Fibroblast of skin of left quadriceps (primary cell): Measurements from ENCODE around the gene C16orf89.
"Not testable (repeated sequence)": the region's sequence is repeated elsewhere in the genome, so short reads cannot be mapped to it uniquely, and the experiment has no call there.

Source experiments
- DNase-seq, 2 experiments: peaks; one replicate each; pipeline ENCODE4 v3.0.0-alpha.2; 2013; ENCODE audit warnings: low read depth in 2 of 2

C16orf89 gene

DNA sequence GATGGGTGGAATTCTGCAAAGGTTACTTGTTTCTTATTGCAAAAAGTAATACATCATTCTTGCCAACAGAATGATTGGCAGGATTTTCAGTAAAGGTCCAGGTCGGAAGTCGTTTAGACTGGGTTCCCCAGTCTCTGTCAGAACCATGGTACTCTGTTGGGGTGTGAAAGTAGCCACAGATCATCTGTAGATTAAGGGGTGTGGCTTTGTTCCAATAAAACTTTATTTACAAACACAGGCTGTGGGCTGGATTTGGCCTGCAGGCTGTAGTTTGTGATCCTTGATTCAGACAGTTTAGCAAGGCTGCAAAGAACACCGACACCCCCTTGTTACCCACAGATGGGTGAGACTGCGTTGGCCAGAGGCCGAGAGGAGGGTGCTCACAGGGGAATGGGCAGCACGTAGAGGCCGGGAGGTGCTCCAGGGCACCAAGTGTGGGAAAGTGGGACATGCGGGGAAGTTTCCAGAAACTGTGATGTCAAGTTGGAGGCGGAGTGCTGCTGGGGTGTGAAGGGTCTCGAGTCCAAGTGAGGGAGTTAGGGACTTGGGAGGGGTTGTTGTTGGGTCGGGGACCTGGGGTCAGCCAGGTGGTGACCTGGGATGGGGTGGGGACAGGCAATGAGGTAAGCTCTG is 18.5 kb upstream of the C16orf89 start:
- DNase-seq = not testable (repeated sequence)

DNA sequence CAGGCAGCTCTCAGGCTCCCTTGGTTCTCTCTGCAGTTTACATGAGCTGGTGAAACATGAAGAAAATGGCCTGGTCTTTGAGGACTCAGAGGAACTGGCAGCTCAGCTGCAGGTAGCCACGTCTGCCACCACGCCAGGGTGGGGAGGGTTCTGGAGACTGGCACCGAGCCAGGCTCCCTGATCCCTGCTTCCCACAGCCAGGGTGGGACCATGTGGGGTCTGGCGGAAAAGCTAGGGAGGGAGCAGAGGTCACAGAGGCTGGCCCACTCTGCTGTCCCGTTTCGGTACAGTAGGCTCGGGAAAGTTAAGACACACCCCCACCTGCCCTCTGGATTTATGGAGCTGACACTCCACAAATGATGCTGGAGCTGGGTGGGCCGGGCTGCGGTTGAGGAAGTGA is 17.9 kb upstream of the C16orf89 start:
- DNase-seq = not testable (repeated sequence)

DNA sequence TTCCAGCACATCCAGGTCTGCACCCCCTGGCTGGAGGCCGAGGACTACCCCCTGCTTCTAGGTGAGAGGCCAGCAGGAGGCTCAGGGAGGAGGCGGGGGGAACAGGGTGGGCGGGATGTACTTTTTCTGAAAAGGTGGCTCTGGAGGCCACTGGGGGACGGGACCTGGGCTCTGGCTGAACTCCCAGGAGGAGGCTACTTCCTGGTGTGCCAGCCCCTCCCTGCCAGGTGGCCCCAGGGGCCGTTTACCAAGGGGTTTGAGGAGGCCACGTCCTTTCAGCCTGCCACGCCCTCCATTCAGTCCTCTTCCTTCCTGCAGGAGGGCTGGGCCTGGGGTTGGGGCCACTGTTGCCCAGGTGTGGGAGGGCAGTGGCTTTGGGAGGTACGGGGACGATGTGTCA is 15.2 kb upstream of the C16orf89 start:
- DNase-seq = not testable (repeated sequence)

DNA sequence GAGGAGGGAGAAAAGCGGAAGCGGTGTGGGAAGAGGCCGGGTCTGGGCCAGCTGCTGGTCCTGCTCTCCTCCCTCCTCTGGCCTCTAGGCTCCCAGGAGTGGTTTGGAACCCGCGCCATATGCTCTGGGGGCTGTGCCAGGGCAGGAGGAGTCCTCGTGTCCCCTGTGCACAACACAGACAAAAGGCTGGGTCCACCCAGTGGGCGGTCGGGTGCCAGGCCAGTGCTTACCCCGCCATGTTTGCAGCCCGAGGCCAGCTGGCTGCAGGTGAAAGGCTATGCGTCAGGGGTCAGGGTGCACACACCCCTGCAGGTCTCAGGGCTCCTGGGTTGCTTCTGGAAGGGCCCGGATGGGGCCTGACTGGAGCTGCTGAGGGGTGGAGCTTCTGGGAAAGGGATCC is 14.7 kb upstream of the C16orf89 start:
- DNase-seq = not testable (repeated sequence)

DNA sequence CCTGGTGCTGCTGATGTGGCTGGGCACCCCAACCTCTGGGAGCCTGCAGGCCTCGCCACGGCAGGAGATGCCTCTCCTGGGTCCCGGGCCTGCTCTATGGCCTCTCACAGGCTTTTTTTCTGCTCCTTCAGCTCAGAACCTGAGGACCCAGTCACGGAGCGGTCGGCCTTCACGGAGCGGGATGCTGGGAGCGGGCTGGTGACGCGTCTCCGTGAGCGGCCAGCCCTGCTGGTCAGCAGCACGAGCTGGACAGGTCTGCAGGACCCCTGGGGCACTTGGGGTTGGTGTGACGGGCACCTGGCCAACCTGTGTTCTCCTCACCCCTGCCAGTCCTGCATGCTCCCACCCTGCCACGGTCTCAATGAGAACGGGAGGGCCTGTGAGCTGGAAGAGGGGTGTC is 12.9 kb upstream of the C16orf89 start:
- no peak for DNase-seq

DNA sequence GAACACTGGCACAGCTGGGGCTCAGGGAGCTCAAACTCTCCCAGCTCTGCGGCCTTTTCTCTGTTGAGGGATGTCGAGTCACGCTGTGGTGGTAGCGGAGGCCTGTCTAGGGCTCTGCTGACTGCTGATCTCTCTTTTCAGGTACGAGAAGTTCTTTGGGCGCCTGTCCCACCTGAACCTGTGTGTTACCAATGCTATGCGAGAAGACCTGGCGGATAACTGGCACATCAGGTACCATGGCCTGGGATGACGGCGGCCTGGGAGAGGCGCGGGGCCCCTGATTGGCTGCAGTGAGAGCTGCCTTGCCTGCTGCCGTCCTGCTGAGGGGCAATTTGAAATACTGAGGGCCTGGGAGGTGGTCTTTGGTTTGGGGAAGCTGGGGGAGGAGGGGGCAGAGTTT is 11.5 kb upstream of the C16orf89 start:
- no peak for DNase-seq

DNA sequence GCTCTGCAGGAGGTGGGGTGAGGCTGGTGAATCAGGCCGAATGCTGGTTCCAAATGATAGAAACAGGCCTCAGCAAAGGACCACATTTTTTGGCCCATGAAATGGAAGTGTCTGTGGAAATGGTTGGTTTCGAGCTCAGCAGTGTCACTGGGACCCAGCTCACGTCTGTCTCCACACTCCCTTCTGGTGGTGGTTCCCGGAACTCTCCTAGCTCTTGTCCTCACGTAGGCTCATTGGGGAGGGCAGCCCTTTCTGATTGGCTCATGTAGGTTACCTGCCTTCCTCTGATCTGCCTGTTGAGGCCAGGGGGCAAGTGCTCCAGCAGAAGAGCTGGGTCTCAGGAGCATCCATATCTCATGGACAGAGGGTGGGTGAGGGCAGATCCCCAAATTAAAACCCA is 9.9 kb upstream of the C16orf89 start:
- no peak for DNase-seq

DNA sequence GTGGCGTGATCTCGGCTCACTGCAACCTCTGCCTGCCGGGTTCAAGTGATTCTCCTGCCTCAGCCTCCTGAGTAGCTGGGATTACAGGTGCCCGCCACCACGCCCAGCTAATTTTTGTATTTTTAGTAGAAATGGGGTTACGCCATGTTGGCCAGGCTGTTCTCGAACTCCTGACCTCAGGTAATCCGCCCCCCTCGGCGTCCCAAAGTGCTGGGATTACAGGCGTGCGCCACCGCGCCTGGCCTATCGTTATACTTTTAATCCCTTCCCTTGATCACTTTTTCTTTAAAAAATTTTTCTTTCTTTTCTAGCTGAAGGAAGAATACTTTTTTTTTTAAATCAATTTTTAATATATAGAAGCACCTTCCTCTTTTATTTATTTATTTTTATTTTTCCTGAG is 8.0 kb upstream of the C16orf89 start:
- not testable (repeated sequence) for DNase-seq

DNA sequence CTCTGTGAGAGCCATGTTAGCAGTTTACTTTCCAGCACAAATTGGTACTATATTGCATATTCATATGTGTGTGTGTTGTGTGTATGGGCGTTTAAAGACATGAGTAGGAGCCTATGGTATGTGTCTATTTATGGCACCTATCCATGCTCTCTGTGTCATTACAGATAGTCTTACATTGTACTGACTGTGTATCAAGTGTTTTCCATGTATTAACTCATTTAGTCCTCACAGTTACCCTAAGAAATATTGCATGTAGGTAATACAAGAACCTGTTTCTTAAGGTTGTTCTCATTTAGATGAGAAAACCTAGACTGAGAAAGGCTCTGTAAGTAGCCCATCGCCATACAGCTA is 7.5 kb upstream of the C16orf89 start:
- no peak for DNase-seq

DNA sequence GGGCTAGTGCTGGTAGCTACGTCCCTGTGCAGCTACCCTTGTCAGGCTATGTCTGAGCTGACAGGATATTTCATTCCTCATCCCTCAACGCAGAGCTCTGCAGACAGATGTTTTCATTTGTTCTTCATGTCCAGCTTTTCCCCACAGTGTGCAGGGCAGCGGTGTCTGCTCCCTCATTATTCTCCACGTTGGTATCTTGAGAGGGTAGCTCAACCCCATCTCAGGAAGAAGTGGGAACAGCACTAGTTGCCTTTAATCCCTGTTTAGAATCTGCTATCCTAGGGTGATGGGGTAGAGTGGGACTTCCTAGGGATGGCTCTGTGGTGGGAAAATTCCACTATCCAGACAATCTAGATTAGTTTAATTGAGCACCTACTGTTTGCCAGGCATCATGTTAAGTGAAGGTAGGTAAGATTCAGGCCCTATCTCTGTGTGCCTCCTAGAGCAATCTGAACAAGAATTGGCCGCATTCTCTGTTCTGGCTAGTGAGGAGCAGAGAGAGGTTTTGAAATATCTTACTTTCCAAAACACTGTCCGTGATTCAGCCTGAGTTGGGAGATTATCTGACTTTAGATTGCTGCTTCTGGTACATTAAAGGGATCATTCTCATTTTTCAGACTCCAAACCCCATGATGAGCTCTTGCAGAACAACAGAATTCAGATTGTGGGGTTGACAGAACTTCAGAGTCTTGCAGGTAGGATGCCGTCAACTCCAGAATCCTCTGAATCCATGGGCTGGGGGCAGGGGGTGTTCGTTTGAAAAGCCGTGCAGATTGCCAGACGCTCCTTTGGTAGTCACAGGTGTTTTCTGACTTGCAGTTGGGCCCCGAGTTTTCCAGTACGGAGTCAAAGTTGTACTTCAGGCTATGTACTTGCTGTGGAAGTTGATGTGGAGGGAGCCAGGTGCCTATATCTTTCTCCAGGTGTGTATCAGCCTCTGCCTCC is 6.8 kb upstream of the C16orf89 start:
- DNase-seq = no peak

DNA sequence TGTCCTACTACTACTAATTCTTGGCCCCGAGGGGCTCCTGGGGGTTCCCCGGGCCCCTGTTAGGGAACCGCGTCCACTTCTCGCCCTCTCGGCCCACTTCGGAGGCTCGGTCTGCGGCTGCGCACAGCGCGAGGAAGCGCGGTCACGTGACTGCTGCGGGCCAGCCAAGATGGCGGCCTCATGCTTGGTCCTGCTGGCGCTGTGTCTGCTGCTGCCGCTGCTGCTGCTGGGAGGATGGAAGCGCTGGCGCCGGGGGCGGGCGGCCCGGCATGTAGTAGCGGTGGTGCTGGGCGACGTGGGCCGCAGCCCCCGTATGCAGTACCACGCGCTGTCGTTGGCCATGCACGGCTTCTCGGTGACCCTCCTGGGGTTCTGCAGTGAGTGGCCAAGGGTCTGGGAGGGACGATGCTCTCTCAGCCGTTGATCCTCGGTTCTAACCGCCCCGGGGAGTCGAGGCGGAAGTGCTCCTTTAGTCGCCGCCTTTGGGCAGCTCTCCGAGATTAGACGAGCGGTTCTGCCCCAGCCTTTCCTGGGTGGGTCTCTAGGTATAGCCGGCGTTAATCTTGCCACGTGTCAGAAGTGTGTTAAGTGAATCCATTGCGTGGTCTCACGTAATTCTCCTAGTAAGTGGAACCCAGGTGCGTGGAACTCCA is 6.1 kb upstream of the C16orf89 start, which contains the start of gene ALG1:
Gene ALG1 (plus strand): TSS at position 163 of the 653 bp plus-strand sequence. CDS start 7 bp downstream, at position 170.
- peak; percentile 51 to 58 for DNase-seq

DNA sequence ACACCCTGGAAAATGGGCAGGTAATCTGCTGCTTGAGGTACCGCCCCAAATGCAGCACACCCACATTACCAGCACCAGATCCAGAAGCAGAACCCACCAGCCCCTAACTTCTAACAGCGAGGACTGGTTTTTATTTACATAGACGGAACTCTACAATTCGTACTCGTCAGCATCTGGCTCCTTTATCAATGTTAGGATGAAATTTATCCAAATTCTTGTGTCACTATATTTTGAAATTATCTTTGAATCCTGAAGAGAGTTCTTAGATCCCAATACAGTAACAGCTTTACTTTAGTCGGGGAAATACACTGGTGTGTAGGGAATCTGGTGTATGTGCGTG is 5.6 kb upstream of the C16orf89 start:
- no peak for DNase-seq

DNA sequence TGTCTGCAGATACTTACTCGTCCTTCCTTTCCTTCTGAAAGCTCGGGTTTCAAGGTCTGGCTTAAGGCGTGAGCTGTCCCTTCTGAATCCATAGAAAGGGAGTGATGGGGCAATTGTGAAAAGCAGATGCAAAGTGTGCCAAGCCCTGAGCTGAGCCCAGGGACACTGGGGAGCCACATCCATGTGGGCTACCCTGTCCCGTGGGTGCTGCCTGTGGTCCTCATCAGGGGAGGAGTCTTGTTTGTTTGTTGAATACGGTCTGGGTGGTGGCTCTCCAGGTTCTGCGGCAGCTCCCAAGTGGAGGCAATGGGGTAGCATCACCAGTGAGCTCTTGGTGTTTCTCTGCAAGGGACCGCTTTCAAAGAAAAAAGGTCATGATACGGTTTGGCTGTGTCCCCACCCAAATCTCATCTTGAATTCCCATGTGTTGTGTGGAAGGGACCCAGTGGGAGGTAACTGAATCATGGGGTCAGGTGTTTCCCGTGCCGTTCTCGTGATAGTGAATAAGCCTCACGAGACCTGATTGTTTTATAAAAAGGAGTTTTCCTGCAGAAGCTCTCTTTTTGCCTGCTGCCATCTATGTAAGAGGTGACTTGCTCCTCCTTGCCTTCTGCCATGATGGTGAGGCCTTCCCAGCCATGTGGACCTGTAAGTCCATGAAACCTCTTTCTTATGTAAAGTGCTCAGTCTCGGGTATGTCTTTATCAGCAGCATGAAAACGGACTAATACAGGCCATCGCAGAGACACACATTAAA is 4.9 kb upstream of the C16orf89 start:
- DNase-seq = no peak

DNA sequence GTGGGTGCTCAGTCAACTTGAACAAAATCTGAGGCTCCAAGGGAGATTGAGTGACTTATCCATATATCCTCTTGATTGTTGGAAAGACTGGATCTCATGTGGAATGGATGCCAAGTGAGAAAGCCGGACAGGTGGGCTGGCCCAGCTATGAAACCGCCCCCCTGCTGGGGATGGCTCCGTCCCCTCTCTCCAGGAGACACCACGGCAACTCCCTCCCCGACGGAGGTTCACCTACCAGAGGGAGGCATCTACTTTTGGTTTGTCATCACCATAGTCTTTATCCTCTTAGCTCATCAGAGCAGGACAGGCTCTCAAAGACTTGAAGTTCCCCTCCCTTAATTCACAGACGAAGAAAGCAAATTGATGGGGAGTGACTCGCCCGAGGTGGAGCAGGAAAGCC is 4.1 kb upstream of the C16orf89 start:
- no peak for DNase-seq

DNA sequence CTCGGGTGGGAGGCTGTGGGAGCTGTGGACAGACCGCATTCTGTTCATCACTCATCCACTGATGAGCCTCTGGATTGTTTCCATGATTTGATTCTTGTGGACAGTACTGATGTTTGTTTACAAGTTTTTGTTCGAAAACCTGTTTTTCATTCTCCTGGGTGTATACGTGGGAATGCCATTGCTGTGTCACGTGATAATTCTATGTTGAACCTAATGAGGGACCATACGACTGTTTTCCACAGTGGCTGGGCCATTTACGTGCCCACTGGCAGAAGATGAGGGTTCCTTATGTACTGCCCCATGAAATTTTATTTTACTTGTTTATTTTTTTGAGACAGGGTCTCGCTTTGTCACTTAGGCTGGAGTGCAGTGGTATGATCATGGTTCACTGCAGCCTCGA is 3.3 kb upstream of the C16orf89 start:
- DNase-seq = no peak

DNA sequence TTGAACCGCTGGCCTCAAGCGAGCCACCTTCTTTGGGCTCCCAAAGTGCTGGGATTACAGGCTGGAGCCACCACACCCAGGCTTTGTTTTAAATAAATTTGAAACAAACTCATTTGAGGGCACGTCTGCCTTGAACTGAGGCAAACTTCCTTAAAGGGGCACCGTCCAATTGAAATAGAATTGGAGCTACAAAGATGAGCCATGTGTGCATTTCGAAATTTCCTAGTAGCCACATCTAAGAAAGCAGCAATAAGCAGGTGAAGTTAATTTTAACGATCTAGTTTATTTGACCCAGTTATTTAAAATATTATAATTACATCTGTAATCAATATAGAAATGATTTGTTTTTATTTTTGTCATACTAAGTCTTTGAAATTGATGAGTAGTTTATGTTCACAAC is 755 bp upstream of the C16orf89 start:
- no peak for DNase-seq

DNA sequence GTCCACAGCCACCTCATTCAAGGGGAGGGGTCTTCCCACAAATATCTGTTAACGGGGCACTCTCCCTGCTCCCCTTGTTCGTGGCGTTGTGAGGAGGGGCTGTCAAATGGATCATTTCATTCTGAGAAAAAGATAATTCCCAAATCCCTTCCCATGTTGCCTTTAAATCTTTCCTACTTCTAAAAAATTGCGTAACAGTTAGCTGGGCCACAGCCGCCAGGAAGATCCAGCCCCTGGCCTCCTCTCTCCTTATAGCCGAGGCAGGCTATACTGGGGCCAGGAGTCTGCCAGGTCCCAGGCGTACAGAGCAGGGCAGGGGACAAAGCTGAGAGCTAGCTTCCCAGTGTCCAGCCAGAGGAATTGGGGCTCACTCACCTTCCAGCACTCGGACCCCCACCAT is 430 bp downstream of the C16orf89 start:
- DNase-seq = no peak

DNA sequence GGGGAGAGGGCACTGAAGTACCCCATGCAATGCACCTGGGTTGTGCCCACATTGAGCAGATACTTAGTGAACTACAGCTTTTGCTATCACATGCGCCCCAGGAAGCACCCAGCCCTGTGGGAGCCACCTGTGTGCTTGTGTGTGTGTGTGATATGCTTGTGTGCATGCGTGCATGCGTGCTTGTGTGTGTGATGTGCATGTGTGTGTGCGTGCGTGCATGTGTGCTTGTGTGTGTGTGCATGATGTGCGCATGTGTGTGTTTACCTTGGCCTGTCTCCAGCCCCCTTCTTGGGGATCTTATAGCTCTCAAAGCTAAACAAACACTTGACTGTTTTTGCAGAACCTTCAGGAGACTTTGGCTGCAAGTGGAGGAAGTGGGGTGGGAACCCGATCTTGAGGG is 841 bp downstream of the C16orf89 start:
- DNase-seq = no peak

DNA sequence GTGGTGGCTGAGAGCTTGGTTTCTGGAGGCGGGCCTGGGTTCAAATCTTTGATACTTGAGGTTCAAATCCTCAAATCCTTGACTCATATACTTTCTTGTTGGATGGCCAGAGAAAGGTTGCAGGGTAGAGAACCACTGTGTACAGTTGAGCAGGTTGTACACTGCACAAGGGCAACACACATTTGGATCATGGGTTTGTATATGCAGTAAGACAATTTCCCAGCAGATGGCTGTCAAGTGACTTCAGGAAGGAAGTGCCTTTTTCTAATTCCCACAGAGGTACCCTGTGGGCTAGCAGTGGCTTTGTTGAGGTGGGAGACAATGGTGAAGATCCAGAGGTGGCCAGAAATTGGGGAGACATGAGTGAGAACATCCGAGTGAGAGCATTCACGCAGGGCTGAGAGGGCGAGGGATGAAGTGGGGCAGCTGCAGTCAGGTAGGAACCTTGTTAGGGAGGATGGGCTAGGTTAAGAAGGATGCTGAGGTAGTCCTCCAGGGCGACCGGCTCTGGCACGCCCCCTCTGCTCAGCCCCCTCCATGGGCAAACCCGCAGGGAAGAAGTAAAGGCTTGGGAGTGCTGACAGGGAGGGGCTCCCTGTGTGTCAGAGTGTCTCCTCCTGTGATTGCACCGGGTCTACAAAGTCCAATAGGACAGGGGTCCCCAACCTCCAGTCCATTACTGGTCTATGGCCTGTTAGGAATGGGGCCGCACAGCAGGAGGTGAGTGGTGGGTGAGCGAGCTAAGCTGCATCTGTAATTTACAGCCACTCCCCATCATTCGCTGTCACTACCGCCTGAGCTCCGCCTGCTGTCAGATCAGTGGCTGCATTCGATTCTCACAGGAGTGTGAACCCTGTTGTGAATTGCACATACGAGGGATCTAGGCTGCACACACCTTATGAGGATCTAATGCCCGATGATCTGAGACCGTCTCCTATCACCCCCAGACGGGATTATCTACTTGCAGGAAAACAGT is 2.7 kb downstream of the C16orf89 start:
- no peak for DNase-seq

DNA sequence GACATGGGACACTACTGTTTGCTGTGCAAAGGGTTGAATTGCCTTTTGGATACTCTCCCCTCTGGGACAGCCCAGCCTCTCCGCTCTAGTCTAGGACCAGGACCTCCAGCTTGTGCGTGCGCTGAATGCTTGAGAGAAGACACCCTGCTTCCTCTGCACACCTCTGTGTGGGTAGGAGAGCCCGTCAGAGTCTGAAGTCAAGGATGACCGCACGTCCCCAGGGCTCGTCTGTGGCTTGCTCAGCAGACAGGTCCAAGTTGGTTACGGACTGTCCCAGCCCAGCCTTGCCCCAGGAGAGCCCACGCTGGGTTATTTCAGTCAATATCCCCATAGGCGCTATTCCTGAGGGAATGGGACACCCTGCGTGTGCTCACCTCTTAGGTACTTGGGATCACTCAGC is 3.7 kb downstream of the C16orf89 start:
- DNase-seq = no peak

DNA sequence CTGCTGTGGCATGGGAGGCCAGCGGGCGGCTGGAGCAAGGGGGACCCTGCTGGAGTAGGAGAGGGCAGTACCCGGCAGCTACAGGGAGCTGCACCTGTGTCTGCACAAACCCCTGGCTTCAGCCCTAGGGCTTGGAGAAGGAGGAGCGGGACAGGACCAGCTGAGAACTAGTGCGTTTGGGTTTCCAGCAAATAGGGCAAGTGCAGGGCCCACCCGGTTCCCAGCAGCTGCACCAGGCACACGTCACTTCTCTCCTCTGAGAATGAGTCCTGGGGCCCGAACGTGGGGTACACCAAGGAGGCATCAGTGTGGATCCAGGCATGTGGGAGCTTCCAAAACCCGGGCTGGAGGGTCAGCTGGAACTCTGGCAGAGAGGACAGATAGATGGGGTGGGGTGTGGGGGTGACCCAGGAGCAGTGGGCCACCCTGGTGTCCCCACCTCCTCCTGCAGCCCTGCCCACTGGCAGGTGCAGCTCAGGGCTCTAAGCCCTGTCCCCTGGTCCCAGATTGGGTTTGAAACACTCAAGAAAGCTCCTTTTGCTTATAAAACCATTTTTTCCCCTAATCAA is 5.6 kb downstream of the C16orf89 start:
- DNase-seq = no peak
